ENCODE results near the gene CDKL1.
"Not testable (repeated sequence)": the region's sequence is repeated elsewhere in the genome, so short reads cannot be mapped to it uniquely, and the experiment has no call there.

CDKL1 gene

GRCh38 chr14:50381823-50382287, 14.8 kb downstream of the CDKL1 start:
- no peaks in the 10 kb centered on the region for H3K9me3 ChIP-seq (ENCODE audit: control insufficient read depth, low read depth, low read length)
- H3K9ac ChIP-seq (ENCODE audit: low read length): no peak overlapping the region
- H3K27ac ChIP-seq (ENCODE audit: low read length): no peak overlapping the region
- no peaks in the 10 kb centered on the region for H3K4me1 ChIP-seq (ENCODE audit: control insufficient read depth, low read depth, low read length)
- H3K4me3 ChIP-seq (ENCODE audit: low read length): no peak overlapping the region
- H3K36me3 ChIP-seq (ENCODE audit: control insufficient read depth, low read depth, low read length): no peaks in the 10 kb centered on the region
- H3K27me3 ChIP-seq (ENCODE audit: control insufficient read depth, insufficient read depth, low read length): no peaks in the 10 kb centered on the region

GRCh38 chr14:50381008-50381407, 15.7 kb downstream of the CDKL1 start:
- H3K4me3 ChIP-seq (ENCODE audit: low read length): no peak overlapping the region
- H3K27me3 ChIP-seq (ENCODE audit: control insufficient read depth, insufficient read depth, low read length): no peaks in the 10 kb centered on the region
- no peak overlapping the region for H3K9ac ChIP-seq (ENCODE audit: low read length)
- no peaks in the 10 kb centered on the region for H3K4me1 ChIP-seq (ENCODE audit: control insufficient read depth, low read depth, low read length)
- H3K36me3 ChIP-seq (ENCODE audit: control insufficient read depth, low read depth, low read length): no peaks in the 10 kb centered on the region
- H3K9me3 ChIP-seq (ENCODE audit: control insufficient read depth, low read depth, low read length): no peaks in the 10 kb centered on the region
- H3K27ac ChIP-seq (ENCODE audit: low read length): no peak overlapping the region

GRCh38 chr14:50380455-50380854, 16.2 kb downstream of the CDKL1 start:
- H3K9me3 ChIP-seq (ENCODE audit: control insufficient read depth, low read depth, low read length): no peaks in the 10 kb centered on the region
- no peak overlapping the region for H3K27ac ChIP-seq (ENCODE audit: low read length)
- H3K4me3 ChIP-seq (ENCODE audit: low read length): no peak overlapping the region
- no peak overlapping the region for H3K9ac ChIP-seq (ENCODE audit: low read length)
- no peaks in the 10 kb centered on the region for H3K4me1 ChIP-seq (ENCODE audit: control insufficient read depth, low read depth, low read length)
- no peaks in the 10 kb centered on the region for H3K36me3 ChIP-seq (ENCODE audit: control insufficient read depth, low read depth, low read length)
- H3K27me3 ChIP-seq (ENCODE audit: control insufficient read depth, insufficient read depth, low read length): no peaks in the 10 kb centered on the region

- Histone ChIP-seq H3K9ac (ENCODE audit: low read length) (no peak overlapping the region), H3K36me3 (ENCODE audit: control insufficient read depth, low read depth, low read length) (no peaks in the 10 kb centered on the region), H3K4me3 (ENCODE audit: low read length) (no peak overlapping the region), H3K27ac (ENCODE audit: low read length) (no peak overlapping the region), H3K27me3 (ENCODE audit: control insufficient read depth, insufficient read depth, low read length) (no peaks in the 10 kb centered on the region), H3K9me3 (ENCODE audit: control insufficient read depth, low read depth, low read length) (no peaks in the 10 kb centered on the region), H3K4me1 (ENCODE audit: control insufficient read depth, low read depth, low read length) (no peaks in the 10 kb centered on the region)
Observed at GRCh38 chr14:50379563-50379962, 17.1 kb downstream of the CDKL1 start.

GRCh38 chr14:50377550-50378085, 19.1 kb downstream of the CDKL1 start:
- no peaks in the 10 kb centered on the region for H3K27me3 ChIP-seq (ENCODE audit: control insufficient read depth, insufficient read depth, low read length)
- no peak overlapping the region for H3K9ac ChIP-seq (ENCODE audit: low read length)
- no peak overlapping the region for H3K27ac ChIP-seq (ENCODE audit: low read length)
- no peak overlapping the region for H3K4me3 ChIP-seq (ENCODE audit: low read length)
- no peaks in the 10 kb centered on the region for H3K9me3 ChIP-seq (ENCODE audit: control insufficient read depth, low read depth, low read length)
- H3K4me1 ChIP-seq (ENCODE audit: control insufficient read depth, low read depth, low read length): no peaks in the 10 kb centered on the region
- H3K36me3 ChIP-seq (ENCODE audit: control insufficient read depth, low read depth, low read length): no peaks in the 10 kb centered on the region

- H3K27me3 ChIP-seq (ENCODE audit: control insufficient read depth, insufficient read depth, low read length): no peaks in the 10 kb centered on the region
- no peaks in the 10 kb centered on the region for H3K4me1 ChIP-seq (ENCODE audit: control insufficient read depth, low read depth, low read length)
- H3K4me3 ChIP-seq (ENCODE audit: low read length): no peak overlapping the region
- no peak overlapping the region for H3K9ac ChIP-seq (ENCODE audit: low read length)
- no peaks in the 10 kb centered on the region for H3K9me3 ChIP-seq (ENCODE audit: control insufficient read depth, low read depth, low read length)
- H3K36me3 ChIP-seq (ENCODE audit: control insufficient read depth, low read depth, low read length): no peaks in the 10 kb centered on the region
- H3K27ac ChIP-seq (ENCODE audit: low read length): no peak overlapping the region
Observed at GRCh38 chr14:50375760-50376159, 20.9 kb downstream of the CDKL1 start.

GRCh38 chr14:50373959-50374358, 22.7 kb downstream of the CDKL1 start:
- no peaks in the 10 kb centered on the region for H3K27me3 ChIP-seq (ENCODE audit: control insufficient read depth, insufficient read depth, low read length)
- H3K4me3 ChIP-seq (ENCODE audit: low read length): no peak overlapping the region
- H3K36me3 ChIP-seq (ENCODE audit: control insufficient read depth, low read depth, low read length): no peaks in the 10 kb centered on the region
- no peak overlapping the region for H3K27ac ChIP-seq (ENCODE audit: low read length)
- no peaks in the 10 kb centered on the region for H3K4me1 ChIP-seq (ENCODE audit: control insufficient read depth, low read depth, low read length)
- H3K9me3 ChIP-seq (ENCODE audit: control insufficient read depth, low read depth, low read length): no peaks in the 10 kb centered on the region
- no peak overlapping the region for H3K9ac ChIP-seq (ENCODE audit: low read length)

GRCh38 chr14:50371546-50371945, 25.1 kb downstream of the CDKL1 start:
- no peaks in the 10 kb centered on the region for H3K9me3 ChIP-seq (ENCODE audit: control insufficient read depth, low read depth, low read length)
- H3K9ac ChIP-seq (ENCODE audit: low read length): no peak overlapping the region
- no peaks in the 10 kb centered on the region for H3K36me3 ChIP-seq (ENCODE audit: control insufficient read depth, low read depth, low read length)

GRCh38 chr14:50366589-50366988, 30.1 kb downstream of the CDKL1 start:
- Histone ChIP-seq H3K36me3 (ENCODE audit: control insufficient read depth, low read depth, low read length) (no peaks in the 10 kb centered on the region), H3K4me3 (ENCODE audit: low read length) (no peak overlapping the region), H3K9ac (ENCODE audit: low read length) (no peak overlapping the region), H3K27ac (ENCODE audit: low read length) (no peak overlapping the region), H3K4me1 (ENCODE audit: control insufficient read depth, low read depth, low read length) (no peaks in the 10 kb centered on the region), H3K27me3 (ENCODE audit: control insufficient read depth, insufficient read depth, low read length) (no peaks in the 10 kb centered on the region), H3K9me3 (ENCODE audit: control insufficient read depth, low read depth, low read length) (no peaks in the 10 kb centered on the region)

More at GRCh38 chr14:50371546-50371945, 25.1 kb downstream of the CDKL1 start:
- no peaks in the 10 kb centered on the region for H3K27me3 ChIP-seq (ENCODE audit: control insufficient read depth, insufficient read depth, low read length)
- H3K4me3 ChIP-seq (ENCODE audit: low read length): no peak overlapping the region
- no peaks in the 10 kb centered on the region for H3K4me1 ChIP-seq (ENCODE audit: control insufficient read depth, low read depth, low read length)
- no peak overlapping the region for H3K27ac ChIP-seq (ENCODE audit: low read length)

GRCh38 chr14:50366115-50366514, 30.6 kb downstream of the CDKL1 start:
- Histone ChIP-seq H3K4me1 (ENCODE audit: control insufficient read depth, low read depth, low read length) (no peaks in the 10 kb centered on the region), H3K9ac (ENCODE audit: low read length) (no peak overlapping the region), H3K27ac (ENCODE audit: low read length) (no peak overlapping the region), H3K27me3 (ENCODE audit: control insufficient read depth, insufficient read depth, low read length) (no peaks in the 10 kb centered on the region), H3K36me3 (ENCODE audit: control insufficient read depth, low read depth, low read length) (no peaks in the 10 kb centered on the region), H3K9me3 (ENCODE audit: control insufficient read depth, low read depth, low read length) (no peaks in the 10 kb centered on the region), H3K4me3 (ENCODE audit: low read length) (no peak overlapping the region)

GRCh38 chr14:50365572-50365971, 31.1 kb downstream of the CDKL1 start:
- not testable (repeated sequence) for H3K27ac ChIP-seq (ENCODE audit: low read length); H3K9me3 ChIP-seq (ENCODE audit: control insufficient read depth, low read depth, low read length); H3K4me1 ChIP-seq (ENCODE audit: control insufficient read depth, low read depth, low read length); H3K9ac ChIP-seq (ENCODE audit: low read length); H3K4me3 ChIP-seq (ENCODE audit: low read length); H3K27me3 ChIP-seq (ENCODE audit: control insufficient read depth, insufficient read depth, low read length); H3K36me3 ChIP-seq (ENCODE audit: control insufficient read depth, low read depth, low read length)

GRCh38 chr14:50364792-50365191, 31.9 kb downstream of the CDKL1 start:
- no peaks in the 10 kb centered on the region for H3K9me3 ChIP-seq (ENCODE audit: control insufficient read depth, low read depth, low read length)
- H3K27ac ChIP-seq (ENCODE audit: low read length): no peak overlapping the region
- H3K36me3 ChIP-seq (ENCODE audit: control insufficient read depth, low read depth, low read length): no peaks in the 10 kb centered on the region
- no peak overlapping the region for H3K9ac ChIP-seq (ENCODE audit: low read length)
- no peak overlapping the region for H3K4me3 ChIP-seq (ENCODE audit: low read length)
- H3K27me3 ChIP-seq (ENCODE audit: control insufficient read depth, insufficient read depth, low read length): no peaks in the 10 kb centered on the region
- no peaks in the 10 kb centered on the region for H3K4me1 ChIP-seq (ENCODE audit: control insufficient read depth, low read depth, low read length)

All from iPS-18a (cell line).